Measurements from ENCODE around the gene MBD4.

DNA sequence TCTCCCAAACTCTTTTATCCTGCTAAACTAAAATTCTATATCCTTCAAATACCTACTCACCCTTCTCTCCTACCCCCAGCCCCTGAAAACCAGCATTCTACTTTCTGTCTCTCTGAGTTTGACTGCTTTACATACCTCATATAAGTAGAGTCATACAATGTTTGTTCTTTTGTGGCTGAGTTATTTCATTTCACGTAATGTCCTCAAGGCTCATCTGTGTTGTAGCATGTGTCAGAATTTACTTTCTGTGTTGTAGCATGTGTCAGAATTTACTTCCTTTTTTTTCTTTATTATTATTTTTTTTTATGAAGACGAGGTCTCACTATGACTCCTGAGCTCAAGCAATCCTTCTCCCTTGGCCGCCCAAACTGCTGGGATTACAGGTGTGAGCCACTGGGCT lies 20.4 kb upstream of the MBD4 start:
- no peak for TF ChIP-seq TEAD4 (IDR thresholded peaks at IDR 0.05)
- TF ChIP-seq EP300 (IDR thresholded peaks at IDR 0.05; ENCODE audit: borderline replicate concordance) = no peak
- TF ChIP-seq CREB1 (IDR thresholded peaks at IDR 0.05; ENCODE audit: low read depth) = no peak
- TF ChIP-seq MAX (IDR thresholded peaks at IDR 0.05) = no peak
- TF ChIP-seq TCF12 (IDR thresholded peaks at IDR 0.05; ENCODE audit: low read depth) = no peak
- no peak for TF ChIP-seq CEBPB (IDR thresholded peaks at IDR 0.05)
- no peak for TF ChIP-seq YY1 (IDR thresholded peaks at IDR 0.05; ENCODE audit: low read depth)
- no peak for TF ChIP-seq REST (IDR thresholded peaks at IDR 0.05; ENCODE audit: low read depth)
- TF ChIP-seq TAF1 (IDR thresholded peaks at IDR 0.05; ENCODE audit: low read depth) = no peak
- TF ChIP-seq EGR1 (IDR thresholded peaks at IDR 0.05) = no peak
- no peak for TF ChIP-seq USF1 (IDR thresholded peaks at IDR 0.05)
- TF ChIP-seq FOXM1 (IDR thresholded peaks at IDR 0.05; ENCODE audit: borderline replicate concordance, low read depth) = no peak
- TF ChIP-seq NFIC (IDR thresholded peaks at IDR 0.05) = no peak
